ENCODE measurements around the gene SLC5A11. TPM values are rescaled to one million over a fixed set of nuclear protein-coding genes. Genes with fewer than 3 reads are reported as not detected.

Gene SLC5A11
- total RNA-seq, 1 experiment from 2014 or later: 0.51 TPM

GRCh38 chr16:24944206-24944605 is 98.4 kb downstream of the SLC5A11 start:
- Histone ChIP-seq H3K9me2 (replicated peaks; ENCODE audit: low read length) (no peaks in the 10 kb centered on the region), H3F3A (ENCODE audit: low read length, unreplicated experiment) (no peaks in the 10 kb centered on the region), H3K27me3 (ENCODE audit: low read length) (no peaks in the 10 kb centered on the region), H3K4me2 (ENCODE audit: low read length) (no peak overlapping the region), H3K9ac (ENCODE audit: low read length) (no peak overlapping the region), H3K4me3 (ENCODE audit: low read length) (no peak overlapping the region), H3K4me1 (ENCODE audit: insufficient read depth, low read length) (no peaks in the 10 kb centered on the region), H2AFZ (ENCODE audit: low read length) (no peak overlapping the region), H3K27ac (ENCODE audit: low read length) (no peak overlapping the region), H3K36me3 (ENCODE audit: low read depth, low read length) (peaks cover 8% of the 10 kb centered on the region; the same call in 1 of the 2 replicates), H3K9me3 (ENCODE audit: low read length) (no peaks in the 10 kb centered on the region), H3K79me2 (ENCODE audit: low read length) (no peaks in the 10 kb centered on the region), H4K20me1 (ENCODE audit: low read length) (no peaks in the 10 kb centered on the region)
- CTCF ChIA-PET: no interaction called here
- POLR2A ChIA-PET (ENCODE audit: unreplicated experiment): no interaction called here
- ATAC-seq (no peak), DNase-seq (peak; percentile 20)
- no TSS peak for BruUV-seq (replicated peaks)
- intact Hi-C loops (cut with micrococcal nuclease): no loop called here
- TF ChIP-seq EZH2 (IDR thresholded peaks at IDR 0.05; ENCODE audit: low read length, unreplicated experiment): no peak
- no peak for TF ChIP-seq EZH2phosphoT487 (IDR thresholded peaks at IDR 0.05; ENCODE audit: borderline replicate concordance, low read length)
- TF ChIP-seq CTCF (conservative IDR thresholded peaks at IDR 0.05; ENCODE audit: low read depth, low read length): no peak

- H3F3A ChIP-seq (ENCODE audit: low read length, unreplicated experiment): no peaks in the 10 kb centered on the region
- POLR2A ChIA-PET (ENCODE audit: unreplicated experiment): no interaction called here
- H3K4me2 ChIP-seq (ENCODE audit: low read length): no peak overlapping the region
These were observed 100.4 kb downstream of the SLC5A11 start for GRCh38 chr16:24946155-24946554.

More at GRCh38 chr16:24946155-24946554, 100.4 kb downstream of the SLC5A11 start:
- intact Hi-C loops (cut with micrococcal nuclease): no loop called here
- CTCF ChIA-PET: no interaction called here
- H3K9me2 ChIP-seq (replicated peaks; ENCODE audit: low read length): no peaks in the 10 kb centered on the region
- TF ChIP-seq CTCF (conservative IDR thresholded peaks at IDR 0.05; ENCODE audit: low read depth, low read length) (no peak), EZH2 (IDR thresholded peaks at IDR 0.05; ENCODE audit: low read length, unreplicated experiment) (no peak), EZH2phosphoT487 (IDR thresholded peaks at IDR 0.05; ENCODE audit: borderline replicate concordance, low read length) (no peak)
- no peaks in the 10 kb centered on the region for H3K9me3 ChIP-seq (ENCODE audit: low read length)
- no peaks in the 10 kb centered on the region for H4K20me1 ChIP-seq (ENCODE audit: low read length)
- H3K9ac ChIP-seq (ENCODE audit: low read length): no peak overlapping the region
- H3K36me3 ChIP-seq (ENCODE audit: low read depth, low read length): peaks cover 8% of the 10 kb centered on the region; the same call in 1 of the 2 replicates
- H3K4me1 ChIP-seq (ENCODE audit: insufficient read depth, low read length): no peaks in the 10 kb centered on the region
- no peak overlapping the region for H3K27ac ChIP-seq (ENCODE audit: low read length)
- ATAC-seq (no peak), DNase-seq (no peak)
- H3K27me3 ChIP-seq (ENCODE audit: low read length): no peaks in the 10 kb centered on the region
- H2AFZ ChIP-seq (ENCODE audit: low read length): no peak overlapping the region
- no peak overlapping the region for H3K4me3 ChIP-seq (ENCODE audit: low read length)
- no TSS peak for BruUV-seq (replicated peaks)
- H3K79me2 ChIP-seq (ENCODE audit: low read length): no peaks in the 10 kb centered on the region
